ENCODE results near the gene OR8G1. TPM values are rescaled to one million over a fixed set of nuclear protein-coding genes. Genes with fewer than 3 reads are reported as not detected.

OR8G1 gene
- total and polyA plus RNA-seq, 9 of the 15 experiments (the other 6 are each of a cell fraction or from before 2014, with no cell fraction given) = 0.03 to 1.4 (median 0.51) TPM; not detected in 1

DNA sequence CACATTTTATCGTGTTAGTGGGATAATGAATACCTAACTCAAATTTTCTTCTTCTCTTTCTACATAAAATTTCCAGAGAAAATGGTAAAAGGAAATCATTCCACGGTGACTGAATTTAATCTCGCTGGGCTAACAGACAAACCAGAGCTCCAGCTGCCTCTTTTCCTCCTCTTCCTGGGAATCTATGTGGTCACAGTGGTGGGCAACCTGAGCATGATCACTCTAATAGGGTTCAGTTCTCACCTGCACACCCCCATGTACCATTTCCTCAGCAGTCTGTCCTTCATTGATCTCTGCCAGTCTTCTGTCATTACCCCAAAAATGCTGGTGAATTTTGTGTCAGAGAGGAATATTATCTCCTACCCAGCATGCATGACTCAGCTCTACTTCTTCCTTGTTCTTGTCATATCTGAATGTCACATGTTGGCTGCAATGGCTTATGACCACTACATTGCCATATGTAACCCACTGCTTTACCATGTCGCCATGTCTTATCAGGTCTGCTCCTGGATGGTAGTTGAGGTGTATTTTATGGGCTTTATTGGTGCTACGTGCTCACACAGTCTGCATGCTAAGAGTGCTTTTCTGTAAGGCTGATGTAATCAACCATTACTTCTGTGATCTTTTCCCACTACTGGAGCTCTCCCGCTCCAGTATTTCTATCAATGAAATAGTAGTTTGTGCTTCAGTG is 33.6 kb upstream of the OR8G1 start (continued):
- TF ChIP-seq ZNF354B (CRISPR knock-in tag; IDR thresholded peaks at IDR 0.05) = peak; percentile 59; the same call in 1 of the 2 replicates
- peak; percentile 87 for TF ChIP-seq EP400 (IDR thresholded peaks at IDR 0.05)
- TF ChIP-seq SMARCE1 (IDR thresholded peaks at IDR 0.05) = peak; percentile 97
- peak; percentile 79 for TF ChIP-seq ZNF583 (CRISPR knock-in tag; IDR thresholded peaks at IDR 0.05)
- peak; percentile 88 for TF ChIP-seq TOE1 (IDR thresholded peaks at IDR 0.05; ENCODE audit: borderline replicate concordance)
- no peak for TF ChIP-seq TOE1 (CRISPR knock-in tag; IDR thresholded peaks at IDR 0.05; ENCODE audit: borderline replicate concordance, low read depth)
- TF ChIP-seq NCOA1 (IDR thresholded peaks at IDR 0.05; ENCODE audit: low read depth) = peak; percentile 87
- TF ChIP-seq, protein P1, sequence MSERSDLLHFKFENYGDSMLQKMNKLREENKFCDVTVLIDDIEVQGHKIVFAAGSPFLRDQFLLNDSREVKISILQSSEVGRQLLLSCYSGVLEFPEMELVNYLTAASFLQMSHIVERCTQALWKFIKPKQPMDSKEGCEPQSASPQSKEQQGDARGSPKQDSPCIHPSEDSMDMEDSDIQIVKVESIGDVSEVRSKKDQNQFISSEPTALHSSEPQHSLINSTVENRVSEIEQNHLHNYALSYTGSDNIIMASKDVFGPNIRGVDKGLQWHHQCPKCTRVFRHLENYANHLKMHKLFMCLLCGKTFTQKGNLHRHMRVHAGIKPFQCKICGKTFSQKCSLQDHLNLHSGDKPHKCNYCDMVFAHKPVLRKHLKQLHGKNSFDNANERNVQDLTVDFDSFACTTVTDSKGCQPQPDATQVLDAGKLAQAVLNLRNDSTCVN (CRISPR knock-in tag; IDR thresholded peaks at IDR 0.05) = peak; percentile 93
- peak; percentile 95 for TF ChIP-seq ELF4 (CRISPR knock-in tag; IDR thresholded peaks at IDR 0.05)
- no peak for TF ChIP-seq ZNF696 (CRISPR knock-in tag; conservative IDR thresholded peaks at IDR 0.05)
- TF ChIP-seq ZNF780A (CRISPR knock-in tag; IDR thresholded peaks at IDR 0.05) = no peak
- TF ChIP-seq ZNF561 (CRISPR knock-in tag; conservative IDR thresholded peaks at IDR 0.05) = peak; percentile 20; the same call in 1 of the 2 replicates
- peak; percentile 45; the same call in 1 of the 2 replicates for TF ChIP-seq ESRRA (IDR thresholded peaks at IDR 0.05; ENCODE audit: borderline replicate concordance, low read depth)
- TF ChIP-seq, protein P2, sequence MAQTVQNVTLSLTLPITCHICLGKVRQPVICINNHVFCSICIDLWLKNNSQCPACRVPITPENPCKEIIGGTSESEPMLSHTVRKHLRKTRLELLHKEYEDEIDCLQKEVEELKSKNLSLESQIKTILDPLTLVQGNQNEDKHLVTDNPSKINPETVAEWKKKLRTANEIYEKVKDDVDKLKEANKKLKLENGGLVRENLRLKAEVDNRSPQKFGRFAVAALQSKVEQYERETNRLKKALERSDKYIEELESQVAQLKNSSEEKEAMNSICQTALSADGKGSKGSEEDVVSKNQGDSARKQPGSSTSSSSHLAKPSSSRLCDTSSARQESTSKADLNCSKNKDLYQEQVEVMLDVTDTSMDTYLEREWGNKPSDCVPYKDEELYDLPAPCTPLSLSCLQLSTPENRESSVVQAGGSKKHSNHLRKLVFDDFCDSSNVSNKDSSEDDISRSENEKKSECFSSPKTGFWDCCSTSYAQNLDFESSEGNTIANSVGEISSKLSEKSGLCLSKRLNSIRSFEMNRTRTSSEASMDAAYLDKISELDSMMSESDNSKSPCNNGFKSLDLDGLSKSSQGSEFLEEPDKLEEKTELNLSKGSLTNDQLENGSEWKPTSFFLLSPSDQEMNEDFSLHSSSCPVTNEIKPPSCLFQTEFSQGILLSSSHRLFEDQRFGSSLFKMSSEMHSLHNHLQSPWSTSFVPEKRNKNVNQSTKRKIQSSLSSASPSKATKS (CRISPR knock-in tag; IDR thresholded peaks at IDR 0.05) = no peak
- no peak for TF ChIP-seq FUS (optimal IDR thresholded peaks at IDR 0.05; ENCODE audit: low read depth, low read length)
- peak; percentile 84; the same call in 1 of the 2 replicates for TF ChIP-seq ZNF589 (CRISPR knock-in tag; IDR thresholded peaks at IDR 0.05; ENCODE audit: low read depth)
- peak; percentile 87 for TF ChIP-seq CXXC5 (CRISPR knock-in tag; IDR thresholded peaks at IDR 0.05)
- TF ChIP-seq, protein P3, sequence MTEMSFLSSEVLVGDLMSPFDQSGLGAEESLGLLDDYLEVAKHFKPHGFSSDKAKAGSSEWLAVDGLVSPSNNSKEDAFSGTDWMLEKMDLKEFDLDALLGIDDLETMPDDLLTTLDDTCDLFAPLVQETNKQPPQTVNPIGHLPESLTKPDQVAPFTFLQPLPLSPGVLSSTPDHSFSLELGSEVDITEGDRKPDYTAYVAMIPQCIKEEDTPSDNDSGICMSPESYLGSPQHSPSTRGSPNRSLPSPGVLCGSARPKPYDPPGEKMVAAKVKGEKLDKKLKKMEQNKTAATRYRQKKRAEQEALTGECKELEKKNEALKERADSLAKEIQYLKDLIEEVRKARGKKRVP (CRISPR knock-in tag; IDR thresholded peaks at IDR 0.05) = peak; percentile 84
- no peak for TF ChIP-seq PHF8 (IDR thresholded peaks at IDR 0.05; ENCODE audit: borderline replicate concordance, low read length)
- no peak for TF ChIP-seq ZNF121 (CRISPR knock-in tag; conservative IDR thresholded peaks at IDR 0.05)

Data from K562 (cell line).